Measurements from ENCODE around the gene ASNS.
A peak's percentile ranks its signal among the peaks of the same experiment; 100 is the strongest.

The ASNS gene

DNA sequence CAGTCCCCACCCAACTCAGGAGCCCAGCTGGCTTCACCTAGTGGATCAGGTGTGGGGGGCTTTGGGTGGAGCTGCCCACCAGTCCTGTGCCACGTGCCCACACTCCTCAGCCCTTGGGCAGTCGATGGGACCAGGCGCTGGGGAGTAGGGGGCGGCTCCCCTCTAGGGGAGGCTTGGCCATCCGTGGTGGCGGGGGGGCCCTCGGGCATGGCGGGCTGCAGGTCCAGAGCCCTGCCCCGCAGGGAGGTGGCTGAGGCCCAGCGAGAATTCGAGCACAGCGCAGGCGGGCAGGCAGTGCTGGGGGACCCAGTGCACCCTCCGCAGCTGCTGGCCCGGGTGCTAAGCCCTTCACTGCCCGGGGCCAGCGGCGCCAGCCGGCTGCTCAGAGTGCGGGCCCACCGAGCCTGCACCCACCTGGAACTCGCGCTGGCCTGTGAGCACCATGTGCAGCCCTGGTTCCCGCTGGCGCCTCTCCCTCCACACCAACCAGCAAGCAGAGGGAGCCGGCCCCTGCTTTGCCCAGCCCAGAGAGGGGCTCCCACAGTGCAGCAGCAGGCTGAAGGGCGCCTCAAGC lies 29.3 kb downstream of the ASNS start:
- no peak for DNase-seq
- ATAC-seq, result no peak

DNA sequence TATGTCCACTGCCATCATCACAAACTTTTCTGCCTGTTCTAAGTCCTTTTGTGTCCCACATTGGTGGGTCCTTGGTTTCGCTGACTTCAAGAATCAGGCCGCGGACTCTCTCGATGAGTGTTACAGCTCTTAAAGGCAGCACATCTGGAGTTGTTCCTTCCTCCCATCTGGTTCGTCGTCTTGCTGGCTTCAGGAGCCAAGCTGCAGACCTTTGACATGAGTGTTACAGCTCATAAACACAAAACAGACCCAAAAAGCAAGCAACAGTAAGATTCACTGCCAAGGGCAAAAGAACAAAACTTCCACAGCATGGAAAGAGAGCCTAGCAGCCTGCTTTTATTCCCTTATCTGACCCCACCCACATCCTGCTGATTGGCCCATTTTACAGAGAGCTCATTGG lies 30.2 kb downstream of the ASNS start:
- ATAC-seq (no peak), DNase-seq (no peak)

DNA sequence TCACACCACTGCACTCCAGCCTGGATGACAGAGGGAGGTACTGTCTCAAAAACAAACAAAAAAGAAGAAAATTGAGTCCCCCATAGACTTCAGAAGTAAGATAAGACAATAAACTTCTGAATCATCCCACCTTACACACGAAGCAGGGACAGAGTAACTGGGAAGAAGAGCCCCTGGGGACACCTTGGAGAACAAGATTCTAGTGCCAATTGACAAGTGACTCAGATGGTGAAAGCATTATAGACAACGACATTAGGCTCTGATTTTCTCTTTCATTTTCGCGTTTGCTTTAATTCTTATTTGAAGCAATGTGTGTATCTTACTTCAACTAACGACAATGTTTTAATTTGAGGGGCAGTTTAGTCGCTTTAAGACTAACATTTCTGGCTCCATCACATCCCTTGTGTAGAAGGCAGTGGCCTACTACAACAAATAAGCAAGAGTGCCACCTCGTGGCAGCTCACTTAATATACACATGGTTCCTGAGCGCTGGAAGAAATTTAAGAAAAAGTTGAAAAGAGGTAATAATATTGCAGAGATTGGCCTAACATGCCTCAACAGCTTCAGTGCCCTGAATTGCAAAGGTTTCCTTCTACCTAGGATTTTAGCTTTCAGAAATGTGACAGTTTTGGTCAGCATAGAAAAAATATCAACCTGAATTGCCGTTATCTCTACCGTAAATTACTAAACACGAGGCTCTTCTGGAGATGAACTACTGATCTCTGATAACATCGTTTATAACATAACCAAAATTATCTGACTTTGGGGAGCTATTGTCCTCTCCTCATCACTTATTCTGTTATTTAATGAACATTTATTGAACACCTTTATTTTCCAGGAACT lies 36.7 kb downstream of the ASNS start:
- DNase-seq (peak; percentile 67), ATAC-seq (peak; percentile 84)

DNA sequence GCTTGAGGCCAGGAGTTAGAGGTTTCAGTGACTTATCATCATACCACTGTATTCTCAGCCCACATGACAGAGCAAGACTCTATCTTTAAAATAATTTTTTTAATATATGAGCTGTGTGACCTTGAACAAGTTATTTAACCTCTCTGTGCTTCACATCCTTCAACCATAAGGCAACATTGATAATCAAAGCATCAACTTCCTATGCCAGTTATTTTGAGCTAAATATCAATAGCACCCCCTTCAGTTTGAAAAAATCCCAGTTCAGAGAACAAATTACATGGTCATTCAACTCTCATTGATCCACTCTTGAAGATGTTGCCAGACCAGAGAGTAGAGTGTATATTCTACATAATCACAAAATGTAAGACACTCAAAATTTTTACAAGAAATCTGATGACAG lies 53.0 kb downstream of the ASNS start:
- no peak for DNase-seq
- ATAC-seq, result no peak

- no peak for ATAC-seq
- no peak for DNase-seq
Observed at GRCh38 chr7:97818066-97818663, 54.0 kb downstream of the ASNS start.

Data from stimulated activated naive CD8-positive, alpha-beta T cell treated with anti-CD3 and anti-CD28 coated beads, Interleukin-15, Interleukin-2, amounts not matched to agents 100 U/mL and 50 U/mL, for 24 hours (primary cell).